Suppressor macrophage treated with lipopolysaccharide for 1 hour (primary cell): ENCODE results near the gene PGBD5.

Source experiments
- DNase-seq, 3 donors: peaks; one replicate each; pipeline ENCODE4 v3.0.0-alpha.2; 2020 to 2022

Gene PGBD5

DNA sequence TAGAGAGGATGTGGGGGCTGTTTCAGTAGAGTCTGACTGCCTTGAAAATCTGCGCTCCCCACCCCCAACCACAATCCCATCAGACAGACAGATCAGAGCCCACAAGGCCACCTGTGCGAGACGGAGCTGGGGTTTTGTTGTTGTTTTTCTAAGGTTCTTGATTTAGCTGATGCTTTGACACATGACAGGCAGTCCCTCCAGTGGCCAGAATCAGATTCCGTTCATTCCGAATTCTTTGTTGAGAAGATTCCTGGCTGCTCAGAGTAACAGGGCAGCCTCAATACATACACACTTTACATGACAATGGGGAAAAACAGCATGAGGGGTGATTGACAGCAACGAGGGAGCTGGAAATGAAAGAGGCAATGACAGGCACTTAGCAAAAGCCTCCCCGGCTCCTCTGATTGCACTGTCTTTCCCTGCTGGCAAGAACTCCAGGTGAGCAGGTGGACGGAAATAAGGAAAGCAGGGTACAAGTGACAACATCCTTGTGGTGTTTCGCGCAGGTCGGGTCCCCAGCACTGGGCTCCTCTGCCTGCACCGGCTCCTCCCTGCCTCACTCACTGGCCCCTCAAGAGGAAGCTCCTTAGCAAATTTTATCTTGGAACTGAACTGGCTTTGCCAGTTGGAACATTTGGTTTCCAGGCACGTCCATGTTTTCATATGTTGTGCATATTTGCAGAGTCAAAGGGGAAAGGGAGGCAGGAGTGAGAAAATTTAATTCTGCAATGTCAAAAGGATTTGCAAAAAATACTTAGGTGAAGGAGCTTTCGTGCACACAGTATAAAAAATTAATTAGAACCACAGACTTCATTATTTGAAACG lies 148.7 kb downstream of the PGBD5 start:
- no peak for DNase-seq

- DNase-seq: no peak
These were observed 149.7 kb downstream of the PGBD5 start for GRCh38 chr1:230276401-230276800.

DNA sequence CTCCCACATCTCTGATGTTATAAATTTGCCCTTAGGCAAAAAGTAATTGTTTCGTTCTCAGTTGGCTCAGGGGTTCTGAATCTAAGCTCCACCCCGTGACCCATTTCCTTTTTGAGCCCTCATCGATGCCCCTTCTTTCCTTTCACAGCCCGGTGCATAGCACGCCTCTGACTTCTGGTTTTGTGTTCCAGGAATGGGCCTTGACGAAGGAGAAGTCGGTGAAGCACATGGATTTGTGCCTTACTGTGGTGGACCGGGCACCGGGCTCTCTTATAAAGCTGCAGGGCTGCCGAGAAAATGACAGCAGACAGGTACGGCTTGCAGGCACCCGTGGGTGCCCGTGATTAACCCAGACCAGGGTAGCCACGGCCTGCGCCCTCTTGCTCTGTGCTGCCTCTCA lies 151.9 kb downstream of the PGBD5 start:
- no peak for DNase-seq

- DNase-seq: no peak
These were observed 152.9 kb downstream of the PGBD5 start for GRCh38 chr1:230273141-230273710.

DNA sequence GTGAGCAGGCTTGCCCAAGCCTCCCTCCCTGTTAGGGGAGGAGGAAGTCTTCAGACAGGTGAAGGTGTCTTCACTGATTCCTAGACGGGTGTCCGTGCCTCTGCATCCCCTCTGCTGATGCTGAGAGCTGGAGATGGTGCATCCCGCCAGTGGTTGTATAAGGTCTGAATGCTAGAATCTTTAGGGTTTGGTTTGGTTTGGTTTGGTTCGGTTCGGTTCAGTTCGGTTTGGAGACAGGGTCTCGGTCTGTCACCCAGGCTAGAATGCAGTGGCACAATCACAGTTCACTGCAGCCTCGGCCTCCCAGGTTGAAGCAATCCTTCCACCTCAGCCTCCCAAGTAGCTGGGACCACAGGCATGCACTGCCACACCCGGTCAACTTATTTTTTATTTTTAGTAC lies 153.6 kb downstream of the PGBD5 start:
- DNase-seq: no peak

DNA sequence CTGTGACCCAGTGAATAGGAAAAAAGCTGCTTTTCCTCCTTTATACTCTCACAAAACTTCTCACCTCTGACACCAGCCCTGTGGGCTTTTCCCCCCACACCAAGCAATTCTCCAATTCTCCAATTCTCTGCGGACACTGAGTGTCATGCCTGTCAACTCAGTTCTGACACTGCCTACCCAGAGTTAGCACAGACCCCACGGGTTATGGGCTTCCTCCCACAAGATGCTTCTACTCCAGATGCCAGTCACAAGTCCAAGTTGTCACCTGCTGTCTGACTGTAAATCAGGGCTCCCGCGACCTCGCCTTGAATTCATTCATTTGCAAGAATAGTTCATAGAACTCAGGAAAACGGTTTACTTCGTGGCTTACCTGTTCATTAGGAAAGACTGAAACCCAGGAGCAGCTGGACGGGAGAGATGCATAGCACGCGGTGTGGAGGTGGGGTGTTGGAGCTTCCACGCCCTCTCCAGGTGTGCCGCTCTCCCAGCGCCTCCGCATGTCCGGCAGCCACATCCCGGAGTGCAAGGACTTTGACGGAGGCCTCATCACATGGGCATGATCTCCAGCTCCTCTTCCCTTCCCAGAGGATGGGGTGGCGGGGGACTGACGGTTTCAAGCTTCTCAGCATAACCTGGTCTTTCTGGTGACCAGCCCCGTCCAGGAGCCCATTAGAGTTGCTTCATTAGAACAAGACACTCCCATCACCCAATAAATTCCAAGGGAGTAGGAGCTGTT lies 154.7 kb downstream of the PGBD5 start:
- DNase-seq: no peak

GRCh38 chr1:230270559-230271281 lies 155.4 kb downstream of the PGBD5 start:
- no peak for DNase-seq

DNA sequence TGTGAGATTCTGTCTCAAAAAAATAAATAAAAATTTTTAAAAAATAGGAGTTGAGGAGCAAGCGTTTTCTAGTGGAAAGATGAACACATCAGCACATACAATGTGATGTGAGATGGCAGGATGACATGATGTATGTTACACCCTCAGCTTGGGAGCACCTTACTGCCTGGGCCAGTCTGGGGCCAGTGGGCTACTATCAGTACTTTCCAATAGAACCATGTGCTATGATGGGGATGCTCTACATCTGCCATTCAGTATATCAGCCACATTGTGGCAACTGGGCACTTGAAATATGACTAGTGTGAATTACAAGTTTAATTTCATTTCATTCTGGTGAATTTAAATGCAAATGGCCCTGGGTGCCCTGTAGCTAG lies 156.0 kb downstream of the PGBD5 start:
- DNase-seq: no peak

GRCh38 chr1:230268371-230269170 lies 157.6 kb downstream of the PGBD5 start:
- peak; percentile 73 to 76 (median 73) for DNase-seq

DNA sequence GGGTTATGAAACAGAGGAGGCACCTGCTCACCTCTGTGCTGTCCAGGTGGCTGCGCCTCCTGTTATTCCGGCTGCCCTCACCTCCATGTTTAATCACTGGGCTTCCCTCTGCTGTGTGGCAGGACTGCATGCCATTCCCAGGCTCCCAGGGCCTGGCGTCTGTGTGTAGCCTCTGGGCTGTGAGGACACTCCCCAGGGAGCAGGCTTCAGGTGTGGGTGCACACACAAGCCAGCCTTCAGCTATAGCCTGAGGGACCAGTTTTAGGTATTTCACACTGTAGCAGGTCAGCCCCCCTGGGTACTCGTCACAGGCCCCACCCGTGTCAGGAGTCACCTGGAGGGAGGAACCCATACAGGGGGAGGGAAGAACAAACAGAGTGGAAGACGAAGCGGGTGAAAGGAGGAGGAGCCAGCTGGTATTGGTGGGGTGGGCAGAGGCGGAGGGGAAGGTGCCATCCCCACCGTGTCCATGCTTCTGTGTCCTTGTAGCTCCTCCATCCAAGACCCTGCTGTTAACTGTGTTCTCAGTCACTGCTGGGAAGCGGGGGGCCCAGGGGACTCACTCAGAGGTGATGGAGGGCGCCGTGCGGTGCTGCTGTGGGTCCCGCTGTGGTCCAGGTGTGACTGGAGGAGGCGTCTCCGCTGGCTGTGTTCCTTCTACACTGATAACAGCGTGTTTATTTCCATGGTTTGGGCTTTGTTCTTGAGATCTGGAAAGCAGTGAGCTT lies 158.6 kb downstream of the PGBD5 start:
- DNase-seq: no peak

DNA sequence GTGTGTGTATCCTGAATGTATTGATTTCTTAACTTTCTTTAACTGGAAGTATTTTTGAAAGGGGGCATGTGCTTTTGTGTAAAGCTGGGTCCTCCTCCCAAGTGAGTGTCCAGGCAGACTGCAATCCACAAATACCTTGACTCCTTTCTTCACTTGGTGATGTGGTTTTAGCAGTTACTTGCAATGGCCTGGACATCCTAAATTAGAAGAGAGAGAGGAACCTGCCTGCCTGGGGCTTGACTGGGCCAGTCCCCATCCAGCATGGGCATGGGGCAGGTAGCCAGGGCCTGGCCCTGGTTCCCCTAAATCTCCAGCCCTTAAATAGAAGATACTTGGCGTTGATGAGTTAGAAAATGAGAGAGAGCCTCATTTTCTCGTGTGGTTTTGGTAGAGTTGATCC lies 159.7 kb downstream of the PGBD5 start:
- no peak for DNase-seq

- no peak for DNase-seq
These were observed 160.7 kb downstream of the PGBD5 start for GRCh38 chr1:230265200-230266115.
